PC-9 (cell line): ENCODE results near the gene PLS3. TPM values are rescaled to one million over a fixed set of nuclear protein-coding genes. Genes with fewer than 3 reads are reported as not detected.

Source experiments
- BruUV-seq: library from RNA; stranded (reverse); fragments of 400-500 nt; replicated peaks from 2 replicates; lab custom pipeline; 2021; lab: Mats Ljungman, UMichigan
- CTCF ChIA-PET: fragments of 300-600 bp; sonication (Branson Sonifier 250); formaldehyde crosslinking; loops from one replicate; lab custom pipeline; 2022; ENCODE audit warnings: antibody characterized with exemption; lab: Charles Lee
- POLR2A ChIA-PET: fragments of 300-600 bp; sonication (Branson Sonifier 250); formaldehyde crosslinking; loops from one replicate; lab custom pipeline; 2022; ENCODE audit warnings: antibody characterized with exemption; ENCODE audit not compliant: unreplicated experiment; lab: Charles Lee
- DNase-seq, 2 experiments: peaks; one replicate each; pipeline versions ENCODE4 v3.0.0 to v3.0.0-alpha.2; 2015 to 2022; ENCODE audit warnings: mixed read lengths in 1 of 2
- H2AFZ ChIP-seq: fragments of 200-600 bp; sonication (generic); 2 replicates; pipeline ENCODE4 v1.8.1; 2017; ENCODE audit warnings: antibody characterized with exemption
- H3F3A ChIP-seq: fragments of 200-600 bp; sonication (generic); 2 replicates; pipeline ENCODE4 v1.8.1; 2017; ENCODE audit warnings: antibody characterized with exemption, mild to moderate bottlenecking, low read depth; ENCODE audit not compliant: insufficient read depth
- H3K27ac ChIP-seq: fragments of 200-600 bp; sonication (generic); 2 replicates; pipeline ENCODE4 v1.6.1; 2016; ENCODE audit warnings: mixed run types
- H3K27me3 ChIP-seq: fragments of 200-600 bp; sonication (generic); 2 replicates; pipeline ENCODE4 v1.6.1; 2016; ENCODE audit warnings: low read depth, mixed run types; ENCODE audit not compliant: insufficient read depth
- H3K36me3 ChIP-seq: fragments of 200-600 bp; sonication (generic); 2 replicates; pipeline ENCODE4 v1.6.1; 2016; ENCODE audit warnings: low read depth, mixed run types
- H3K4me1 ChIP-seq: fragments of 200-600 bp; sonication (generic); replicated peaks from 2 replicates; pipeline ENCODE4 v1.6.1; 2016; ENCODE audit warnings: mixed run types; ENCODE audit not compliant: insufficient read depth
- H3K4me2 ChIP-seq: fragments of 200-600 bp; sonication (generic); 2 replicates; pipeline ENCODE4 v1.6.1; 2017; ENCODE audit warnings: mixed run types
- H3K4me3 ChIP-seq: fragments of 200-600 bp; sonication (generic); 2 replicates; pipeline ENCODE4 v1.6.1; 2016; ENCODE audit warnings: mixed run types
- H3K79me2 ChIP-seq: fragments of 200-600 bp; sonication (generic); 2 replicates; pipeline ENCODE4 v1.6.1; 2017; ENCODE audit warnings: low read depth, mixed run types
- H3K9me2 ChIP-seq: fragments of 200-600 bp; sonication (generic); 2 replicates; pipeline ENCODE4 v1.8.1; 2017; ENCODE audit warnings: mild to moderate bottlenecking; ENCODE audit not compliant: insufficient read depth
- H3K9me3 ChIP-seq: fragments of 200-600 bp; sonication (generic); 2 replicates; pipeline ENCODE4 v1.8.1; 2016; ENCODE audit warnings: low read depth; ENCODE audit not compliant: insufficient read depth
- H4K20me1 ChIP-seq: fragments of 200-600 bp; sonication (generic); 2 replicates; pipeline ENCODE4 v1.8.1; 2017; ENCODE audit not compliant: insufficient read depth
- EZH2 ChIP-seq: fragments of 200-600 bp; sonication (generic); IDR thresholded peaks from 2 replicates; pipeline ENCODE4 v1.8.0; 2017; ENCODE audit warnings: antibody characterized with exemption, low read depth
- intact Hi-C: fragments of 100-400 bp; cut with micrococcal nuclease; formaldehyde crosslinking; loops from one replicate; pipeline ENCODE4 v1.10.0; 2022; ENCODE audit not compliant: unreplicated experiment
- total RNA-seq: library from RNA; stranded (reverse); gene quantifications from 2 replicates; pipeline ENCODE4 v1.2.3, GENCODE V29; 2021
- TF ChIP-seq, protein P1 (sequence below): fragments of 200-600 bp; sonication (generic); conservative IDR thresholded peaks from 2 replicates; pipeline ENCODE4 v1.6.1; 2017; ENCODE audit warnings: mixed run types, antibody characterized with exemption, mild to moderate bottlenecking, moderate library complexity

The PLS3 gene
- total RNA-seq, 1 experiment from 2014 or later, result 257 TPM

DNA sequence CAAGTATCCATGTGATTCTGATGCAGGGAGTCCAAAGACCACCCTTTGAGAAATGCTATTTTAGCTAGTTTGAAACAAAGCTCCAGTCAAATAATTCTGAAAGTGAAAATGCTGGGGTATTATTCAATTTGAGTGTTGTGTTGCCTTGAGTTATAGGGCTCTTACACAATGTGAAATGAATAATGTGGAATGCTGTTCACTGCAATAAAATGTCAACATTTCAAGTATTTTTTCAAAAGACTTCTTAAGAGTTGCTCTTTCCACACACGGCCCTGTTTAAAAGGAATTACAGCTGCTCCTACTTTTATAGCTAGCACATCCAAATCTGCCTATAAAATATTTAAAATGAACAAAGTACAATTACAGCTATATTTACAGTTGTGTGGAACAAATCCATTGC is 27.5 kb upstream of the PLS3 start:
- peak in 1 of 2 experiments; percentile 57 for DNase-seq
- H3K27me3 ChIP-seq, result no peaks in the 10 kb centered on the region
- CTCF ChIA-PET, result no interaction called here

DNA sequence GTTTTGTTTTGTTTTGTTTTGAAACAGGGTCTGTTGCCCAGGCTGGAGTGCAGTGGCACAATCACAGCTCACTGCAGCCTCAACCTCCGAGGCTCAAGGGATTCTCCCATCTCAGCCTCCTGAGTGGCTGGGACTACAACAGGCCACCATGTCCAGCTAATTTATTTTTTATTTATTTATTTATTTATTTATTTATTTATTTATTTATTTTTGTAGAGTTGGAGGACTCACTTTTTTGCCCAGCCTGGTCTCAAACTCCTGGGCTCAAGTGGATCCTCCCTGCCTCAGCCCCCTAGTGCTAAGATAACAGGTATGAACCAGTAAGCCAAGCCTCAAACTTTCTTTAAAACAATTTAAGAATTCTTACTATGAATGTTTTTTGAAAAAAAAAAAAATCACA is 26.6 kb upstream of the PLS3 start:
- no peak overlapping the region for H3K4me2 ChIP-seq
- H4K20me1 ChIP-seq, result no peaks in the 10 kb centered on the region
- H3K9me2 ChIP-seq, result no peaks in the 10 kb centered on the region
- H3F3A ChIP-seq, result no peaks in the 10 kb centered on the region
- ChIA-PET POLR2A (no interaction called here), CTCF (no interaction called here)
- no peaks in the 10 kb centered on the region for H3K79me2 ChIP-seq
- H3K9me3 ChIP-seq, result no peaks in the 10 kb centered on the region
- no peak for DNase-seq
- no TSS peak for BruUV-seq
- no peaks in the 10 kb centered on the region for H3K27me3 ChIP-seq
- H3K4me1 ChIP-seq, result no peaks in the 10 kb centered on the region
- no peaks in the 10 kb centered on the region for H3K36me3 ChIP-seq
- no peak overlapping the region for H3K4me3 ChIP-seq
- intact Hi-C loops, result no loop called here
- H2AFZ ChIP-seq, result no peak overlapping the region
- TF ChIP-seq, protein P1, sequence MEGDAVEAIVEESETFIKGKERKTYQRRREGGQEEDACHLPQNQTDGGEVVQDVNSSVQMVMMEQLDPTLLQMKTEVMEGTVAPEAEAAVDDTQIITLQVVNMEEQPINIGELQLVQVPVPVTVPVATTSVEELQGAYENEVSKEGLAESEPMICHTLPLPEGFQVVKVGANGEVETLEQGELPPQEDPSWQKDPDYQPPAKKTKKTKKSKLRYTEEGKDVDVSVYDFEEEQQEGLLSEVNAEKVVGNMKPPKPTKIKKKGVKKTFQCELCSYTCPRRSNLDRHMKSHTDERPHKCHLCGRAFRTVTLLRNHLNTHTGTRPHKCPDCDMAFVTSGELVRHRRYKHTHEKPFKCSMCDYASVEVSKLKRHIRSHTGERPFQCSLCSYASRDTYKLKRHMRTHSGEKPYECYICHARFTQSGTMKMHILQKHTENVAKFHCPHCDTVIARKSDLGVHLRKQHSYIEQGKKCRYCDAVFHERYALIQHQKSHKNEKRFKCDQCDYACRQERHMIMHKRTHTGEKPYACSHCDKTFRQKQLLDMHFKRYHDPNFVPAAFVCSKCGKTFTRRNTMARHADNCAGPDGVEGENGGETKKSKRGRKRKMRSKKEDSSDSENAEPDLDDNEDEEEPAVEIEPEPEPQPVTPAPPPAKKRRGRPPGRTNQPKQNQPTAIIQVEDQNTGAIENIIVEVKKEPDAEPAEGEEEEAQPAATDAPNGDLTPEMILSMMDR, result no peak
- TF ChIP-seq EZH2, result no peak
- H3K27ac ChIP-seq, result no peak overlapping the region

More for the DNA sequence above, 27.5 kb upstream of the PLS3 start:
- H3K4me3 ChIP-seq, result no peak overlapping the region
- intact Hi-C loops, result no loop called here
- TF ChIP-seq, protein P1, result no peak
- no peak for TF ChIP-seq EZH2
- H3K4me1 ChIP-seq, result no peaks in the 10 kb centered on the region
- POLR2A ChIA-PET, result interaction anchor here (0.6 kb wide), 1 partner anchor 49 kb away, joined by 6 read pairs; no protein-coding TSS in a partner anchor
- H3K36me3 ChIP-seq, result no peaks in the 10 kb centered on the region
- no peak overlapping the region for H2AFZ ChIP-seq
- no TSS peak for BruUV-seq
- no peaks in the 10 kb centered on the region for H3K9me3 ChIP-seq
- no peaks in the 10 kb centered on the region for H3K79me2 ChIP-seq
- no peaks in the 10 kb centered on the region for H3F3A ChIP-seq
- no peaks in the 10 kb centered on the region for H3K9me2 ChIP-seq
- H3K4me2 ChIP-seq, result peak overlapping the region; percentile 27; the same call in 1 of the 2 replicates
- no peak overlapping the region; the same call in 1 of the 2 replicates for H3K27ac ChIP-seq
- H4K20me1 ChIP-seq, result no peaks in the 10 kb centered on the region

DNA sequence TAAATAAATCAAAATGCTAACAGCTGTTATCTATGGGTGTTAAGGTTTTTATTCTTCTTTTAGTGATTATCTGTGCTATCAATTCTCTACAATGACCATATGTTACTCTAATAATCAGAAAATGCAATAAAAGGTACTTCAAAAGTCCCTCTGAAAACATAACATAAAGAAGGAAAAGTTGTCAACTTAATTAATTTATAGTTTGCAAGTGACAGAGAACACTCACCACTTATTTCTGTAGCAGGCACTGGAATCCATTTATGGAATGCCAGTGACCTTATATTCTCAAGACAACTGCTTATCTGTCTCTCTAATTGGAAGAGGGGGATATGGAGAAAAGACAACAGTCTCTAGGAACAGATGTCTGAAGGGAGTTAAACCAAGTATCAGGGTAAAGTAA is 25.6 kb upstream of the PLS3 start:
- Histone ChIP-seq H3K4me2 (no peak overlapping the region), H3K9me2 (no peaks in the 10 kb centered on the region), H3F3A (no peaks in the 10 kb centered on the region), H4K20me1 (no peaks in the 10 kb centered on the region), H2AFZ (no peak overlapping the region), H3K36me3 (no peaks in the 10 kb centered on the region), H3K4me3 (no peak overlapping the region), H3K79me2 (no peaks in the 10 kb centered on the region), H3K4me1 (no peaks in the 10 kb centered on the region), H3K27me3 (no peaks in the 10 kb centered on the region), H3K27ac (no peak overlapping the region), H3K9me3 (no peaks in the 10 kb centered on the region)
- DNase-seq, result no peak
- CTCF ChIA-PET, result no interaction called here
- POLR2A ChIA-PET, result no interaction called here
- TF ChIP-seq, protein P1, result no peak
- no peak for TF ChIP-seq EZH2
- BruUV-seq, result no TSS peak
- intact Hi-C loops, result no loop called here
